Islet precursor cell (in vitro differentiated cells): ENCODE measurements around the gene GPR108.
"Not testable (repeated sequence)": the region's sequence is repeated elsewhere in the genome, so short reads cannot be mapped to it uniquely, and the experiment has no call there.

Source experiments
- DNase-seq: peaks from one replicate; pipeline ENCODE4 v3.0.0-alpha.2; 2018

Gene GPR108

GRCh38 chr19:6718741-6719539 lies 18.4 kb downstream of the GPR108 start:
- peak; percentile 69 for DNase-seq

- DNase-seq = no peak
These were observed 19.2 kb downstream of the GPR108 start for GRCh38 chr19:6718111-6718740.

GRCh38 chr19:6717441-6717971 lies 19.9 kb downstream of the GPR108 start:
- no peak for DNase-seq

GRCh38 chr19:6717036-6717435 lies 20.3 kb downstream of the GPR108 start:
- no peak for DNase-seq

GRCh38 chr19:6716610-6716970 lies 20.8 kb downstream of the GPR108 start:
- no peak for DNase-seq

- DNase-seq = no peak
These were observed 22.4 kb downstream of the GPR108 start for GRCh38 chr19:6714749-6715555.

GRCh38 chr19:6713773-6714692 lies 23.3 kb downstream of the GPR108 start:
- DNase-seq = no peak

- no peak for DNase-seq
These were observed 24.4 kb downstream of the GPR108 start for GRCh38 chr19:6712692-6713670.

GRCh38 chr19:6712231-6712630 lies 25.1 kb downstream of the GPR108 start:
- no peak for DNase-seq

GRCh38 chr19:6711605-6712004 lies 25.8 kb downstream of the GPR108 start:
- DNase-seq = no peak

GRCh38 chr19:6711078-6711361 lies 26.4 kb downstream of the GPR108 start:
- DNase-seq = no peak

GRCh38 chr19:6710273-6711077 lies 26.9 kb downstream of the GPR108 start:
- peak; percentile 67 for DNase-seq

GRCh38 chr19:6709549-6709948 lies 27.8 kb downstream of the GPR108 start:
- no peak for DNase-seq

- not testable (repeated sequence) for DNase-seq
These were observed 28.5 kb downstream of the GPR108 start for GRCh38 chr19:6708913-6709312.

- no peak for DNase-seq
These were observed 29.0 kb downstream of the GPR108 start for GRCh38 chr19:6708346-6708745.

GRCh38 chr19:6707658-6708018 lies 29.7 kb downstream of the GPR108 start:
- DNase-seq = no peak

- DNase-seq = no peak
These were observed 30.2 kb downstream of the GPR108 start for GRCh38 chr19:6707011-6707657.

GRCh38 chr19:6706633-6706958 lies 30.8 kb downstream of the GPR108 start:
- DNase-seq = no peak

- no peak for DNase-seq
These were observed 31.3 kb downstream of the GPR108 start for GRCh38 chr19:6705931-6706632.
